Kidney (tissue), 14 donors: ENCODE measurements around the gene FGFR3. TPM values are rescaled to one million over a fixed set of nuclear protein-coding genes. Genes with fewer than 3 reads are reported as not detected.

ENCODE experiments used
- DNase-seq, 5 donors: peaks; one replicate each; pipeline ENCODE4 v3.0.0-alpha.2; 2013 to 2020
- FAIRE-seq: peaks from 2 replicates; lab custom pipeline; 2012; peaks lifted over from hg19 to GRCh38; lab: Jason Lieb, UNC
- H3K27ac ChIP-seq, 2 donors: one replicate each; pipeline ENCODE4 v1.7.0; 2013; ENCODE audit warnings: low read depth in 2 of 2, low read length in 2 of 2, inconsistent platforms in 1 of 2
- H3K27me3 ChIP-seq: one replicate; pipeline ENCODE4 v1.7.1; 2013; ENCODE audit warnings: low read length, inconsistent platforms; ENCODE audit not compliant: control insufficient read depth, insufficient read depth
- H3K36me3 ChIP-seq, 3 donors: one replicate each; pipeline versions ENCODE4 v1.7.0 to v1.7.1; 2013; ENCODE audit warnings: low read length in 3 of 3, control low read depth in 1 of 3, inconsistent platforms in 1 of 3; ENCODE audit not compliant: insufficient read depth in 3 of 3, control insufficient read depth in 2 of 3
- H3K4me1 ChIP-seq, 3 donors: one replicate each; pipeline versions ENCODE4 v1.7.0 to v1.7.1; 2013; ENCODE audit warnings: low read length in 3 of 3, inconsistent platforms in 1 of 3, low read depth in 1 of 3; ENCODE audit not compliant: control insufficient read depth in 2 of 3, insufficient read depth in 2 of 3
- H3K4me3 ChIP-seq, 3 donors: one replicate each; pipeline versions ENCODE4 v1.7.0 to v1.8.1; 2013; ENCODE audit warnings: low read length in 3 of 3, control low read depth in 1 of 3, inconsistent platforms in 1 of 3
- H3K9ac ChIP-seq, 3 donors: one replicate each; pipeline versions ENCODE4 v1.7.0 to v1.7.1; 2013; ENCODE audit warnings: low read length in 3 of 3, control low read depth in 1 of 3, inconsistent platforms in 1 of 3
- H3K9me3 ChIP-seq, 3 donors: one replicate each; pipeline versions ENCODE4 v1.7.0 to v1.7.1; 2013; ENCODE audit warnings: low read length in 3 of 3, control low read depth in 1 of 3, inconsistent platforms in 1 of 3; ENCODE audit not compliant: control insufficient read depth in 2 of 3, insufficient read depth in 1 of 3
- intact Hi-C: fragments of 100-400 bp; cut with DNase I; formaldehyde crosslinking; loops from one replicate; pipeline ENCODE4 v1.11.1; 2022
- polyA plus RNA-seq: library from polyadenylated mRNA; stranded (reverse); fragments of 350-450 nt; fragmentation: Illumina TruSeq; extraction: RNeasy Lipid Tissue Mini Kit (QIAGEN cat#74804); gene quantifications from one replicate; pipeline ENCODE4 v1.2.3, GENCODE V29; 2014; ENCODE audit warnings: low read depth, low replicate concordance; ENCODE audit not compliant: insufficient read depth
- total RNA-seq: library from RNA; stranded (reverse); fragmentation: NEBNext Ultra II Directional; extraction: Animal tissue kit (Norgen Biotek cat#: 25700); gene quantifications from one replicate; pipeline ENCODE4 v1.2.1, GENCODE V29; 2021
- TF ChIP-seq, protein P1 (sequence below): IDR thresholded peaks from 3 replicates; pipeline ENCODE4 v1.5.1; 2012; ENCODE audit warnings: mild to moderate bottlenecking, moderate library complexity, borderline replicate concordance; ENCODE audit not compliant: insufficient read depth; ENCODE audit errors: extremely low read depth
- donor health status: control.
- donor health status: control.
- donor health status: control.
- donor health status: control.
- donor health status: control.
- donor health status: DM: yes; HTN: yes; CAD: no.
- donor health status: Normal renal cell carcinoma (clear cell type).

FGFR3 gene
- total and polyA plus RNA-seq, 2 donors from 2014 or later, result 25.5 to 28.5 TPM

DNA sequence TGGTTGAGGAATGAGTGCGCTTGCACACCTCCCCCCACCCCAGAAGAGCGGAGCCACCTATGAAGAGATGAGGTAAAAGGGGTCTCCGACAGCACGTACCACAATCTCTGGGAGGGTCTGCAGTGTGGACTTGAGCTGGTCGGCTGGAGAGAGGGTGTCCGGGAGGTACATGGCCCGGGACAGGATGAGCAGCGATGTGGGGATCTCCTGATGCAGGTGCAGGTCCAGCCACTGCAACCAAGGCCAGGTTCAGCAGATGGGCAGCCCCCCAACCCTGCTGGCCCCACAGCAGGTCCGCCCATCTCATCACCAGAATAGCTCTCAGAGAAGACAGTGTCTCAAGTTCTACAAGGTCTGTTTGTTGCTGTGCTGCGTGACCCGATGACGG lies 30.4 kb downstream of the FGFR3 start:
- peaks cover 0 to 18% (median 13%) of the 10 kb centered on the region in 3 donors for H3K36me3 ChIP-seq
- intact Hi-C loops, result no loop called here
- TF ChIP-seq, protein P1, sequence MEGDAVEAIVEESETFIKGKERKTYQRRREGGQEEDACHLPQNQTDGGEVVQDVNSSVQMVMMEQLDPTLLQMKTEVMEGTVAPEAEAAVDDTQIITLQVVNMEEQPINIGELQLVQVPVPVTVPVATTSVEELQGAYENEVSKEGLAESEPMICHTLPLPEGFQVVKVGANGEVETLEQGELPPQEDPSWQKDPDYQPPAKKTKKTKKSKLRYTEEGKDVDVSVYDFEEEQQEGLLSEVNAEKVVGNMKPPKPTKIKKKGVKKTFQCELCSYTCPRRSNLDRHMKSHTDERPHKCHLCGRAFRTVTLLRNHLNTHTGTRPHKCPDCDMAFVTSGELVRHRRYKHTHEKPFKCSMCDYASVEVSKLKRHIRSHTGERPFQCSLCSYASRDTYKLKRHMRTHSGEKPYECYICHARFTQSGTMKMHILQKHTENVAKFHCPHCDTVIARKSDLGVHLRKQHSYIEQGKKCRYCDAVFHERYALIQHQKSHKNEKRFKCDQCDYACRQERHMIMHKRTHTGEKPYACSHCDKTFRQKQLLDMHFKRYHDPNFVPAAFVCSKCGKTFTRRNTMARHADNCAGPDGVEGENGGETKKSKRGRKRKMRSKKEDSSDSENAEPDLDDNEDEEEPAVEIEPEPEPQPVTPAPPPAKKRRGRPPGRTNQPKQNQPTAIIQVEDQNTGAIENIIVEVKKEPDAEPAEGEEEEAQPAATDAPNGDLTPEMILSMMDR, result no peak

DNA sequence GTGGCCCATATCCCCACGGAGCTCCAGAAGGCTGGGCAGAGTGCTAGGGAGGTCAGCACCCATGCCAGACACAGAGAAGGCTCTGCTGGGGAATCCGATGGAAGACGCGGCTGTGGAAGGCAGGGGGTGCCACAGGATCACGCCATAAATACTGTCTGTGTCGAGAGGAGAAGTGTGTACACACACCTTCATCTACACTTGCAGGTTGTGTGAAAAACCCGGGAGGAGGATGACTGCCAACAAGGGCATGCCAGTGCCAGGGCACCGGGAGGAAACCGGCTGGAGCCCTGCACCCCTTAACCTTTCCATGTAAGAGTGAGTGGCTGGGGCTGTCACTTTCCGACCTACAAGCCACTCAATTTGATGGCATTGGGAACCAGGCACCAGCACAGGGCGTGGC lies 31.7 kb downstream of the FGFR3 start:
- no peak overlapping the region for H3K9ac ChIP-seq
- H3K36me3 ChIP-seq, result peaks cover 0 to 14% (median 10%) of the 10 kb centered on the region in 3 donors
- no peaks in the 10 kb centered on the region for H3K9me3 ChIP-seq
- H3K27ac ChIP-seq, result no peak overlapping the region
- no peak overlapping the region for H3K4me3 ChIP-seq
- TF ChIP-seq, protein P1, result no peak
- intact Hi-C loops, result no loop called here
- no peaks in the 10 kb centered on the region for H3K27me3 ChIP-seq
- FAIRE-seq (no peak), DNase-seq (no peak)
- H3K4me1 ChIP-seq, result no peaks in the 10 kb centered on the region

More for the DNA sequence above, 30.4 kb downstream of the FGFR3 start:
- H3K9me3 ChIP-seq, result no peaks in the 10 kb centered on the region
- H3K27ac ChIP-seq, result no peak overlapping the region
- DNase-seq (no peak), FAIRE-seq (no peak)
- no peaks in the 10 kb centered on the region for H3K27me3 ChIP-seq
- H3K9ac ChIP-seq, result no peak overlapping the region
- no peak overlapping the region for H3K4me3 ChIP-seq
- H3K4me1 ChIP-seq, result peaks cover 0 to 4% (median 0%) of the 10 kb centered on the region in 3 donors

DNA sequence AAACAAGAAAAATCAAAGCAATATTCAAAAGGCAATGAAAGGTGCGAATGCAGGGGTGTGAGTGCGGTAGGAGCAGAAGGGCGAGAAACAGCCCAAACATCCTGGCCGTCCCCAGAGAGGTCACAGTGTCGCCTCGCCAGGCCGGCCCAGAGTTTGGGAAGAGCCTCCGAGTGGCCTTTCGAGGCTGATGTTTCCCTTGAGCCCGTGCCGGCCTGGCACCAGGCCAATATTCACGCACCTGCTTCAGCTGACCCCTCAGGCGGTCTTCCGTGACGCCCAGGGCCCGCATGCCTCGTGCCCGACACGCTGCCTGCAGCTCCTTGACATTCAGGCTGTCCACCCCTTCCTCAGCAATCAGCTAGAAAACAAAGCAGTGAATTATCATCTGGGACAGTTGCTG lies 32.2 kb downstream of the FGFR3 start:
- no peaks in the 10 kb centered on the region for H3K4me1 ChIP-seq
- TF ChIP-seq, protein P1, result no peak
- H3K4me3 ChIP-seq, result no peak overlapping the region
- intact Hi-C loops, result no loop called here
- no peak overlapping the region for H3K27ac ChIP-seq
- H3K9ac ChIP-seq, result no peak overlapping the region
- no peaks in the 10 kb centered on the region for H3K9me3 ChIP-seq
- H3K36me3 ChIP-seq, result peaks cover 0 to 14% (median 10%) of the 10 kb centered on the region in 3 donors
- DNase-seq, result no peak
- no peak for FAIRE-seq
- no peaks in the 10 kb centered on the region for H3K27me3 ChIP-seq
